Mammary epithelial cell (primary cell): ENCODE results near the gene SEC14L1.

Experiments
- CTCF ChIP-seq, 2 donors: IDR thresholded peaks in 1 of 2; conservative IDR thresholded peaks in 1 of 2; 2 replicates each; pipeline ENCODE4 v1.5.1; 2011 to 2012; ENCODE audit warnings: inconsistent platforms in 2 of 2, low read length in 2 of 2, mild to moderate bottlenecking in 2 of 2, control low read depth in 1 of 2, low read depth in 1 of 2; ENCODE audit not compliant: insufficient read depth in 1 of 2; ENCODE audit errors: extremely low read depth in 1 of 2
- EZH2 ChIP-seq: IDR thresholded peaks from 2 replicates; pipeline ENCODE4 v1.6.1; 2012; ENCODE audit warnings: low read length, inconsistent platforms, borderline replicate concordance

GRCh38 chr17:77128896-77129567 lies 11.7 kb upstream of the SEC14L1 start:
- TF ChIP-seq CTCF (conservative IDR thresholded peaks at IDR 0.05 in 1 of 2, IDR thresholded peaks at IDR 0.05 in 1 of 2; ENCODE audit: extremely low read depth in 1 of 2, insufficient read depth in 1 of 2, low read depth in 1 of 2, low read length in 2 of 2), result no peak
- no peak for TF ChIP-seq EZH2
